22Rv1 (cell line): ENCODE data around the gene SESN3.

ENCODE experiments used
- H3K27ac ChIP-seq: fragments of 450-650 bp; 2 replicates; pipeline ENCODE4 v1.5.1; 2017
- ZFX ChIP-seq: fragments of 450-650 bp; IDR thresholded peaks from 2 replicates; pipeline ENCODE4 v1.6.1; 2017; ENCODE audit warnings: antibody characterized with exemption, borderline replicate concordance
- TF ChIP-seq, protein P1 (sequence below): fragments of 450-650 bp; IDR thresholded peaks from 2 replicates; pipeline ENCODE4 v1.5.1; 2017; ENCODE audit warnings: mild to moderate bottlenecking

Gene SESN3

DNA sequence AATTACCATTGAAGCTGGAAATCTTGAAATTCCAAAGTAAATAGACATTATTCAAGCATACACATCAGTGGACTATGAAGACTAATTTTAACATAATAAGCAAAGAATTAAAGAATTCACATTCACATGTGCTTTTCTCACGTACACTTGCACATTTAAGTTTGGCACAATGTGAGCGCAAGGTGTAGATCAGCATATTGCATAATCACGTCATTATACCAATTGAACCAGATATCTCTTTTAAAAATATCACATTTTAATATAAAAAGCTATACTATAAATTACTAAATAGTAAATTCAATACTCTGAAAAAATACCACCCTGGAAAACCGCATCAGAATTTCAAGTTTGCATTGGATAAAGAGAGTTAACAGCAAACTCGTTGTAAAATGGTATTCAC lies 60.7 kb downstream of the SESN3 start:
- TF ChIP-seq ZFX, result no peak
- TF ChIP-seq, protein P1, sequence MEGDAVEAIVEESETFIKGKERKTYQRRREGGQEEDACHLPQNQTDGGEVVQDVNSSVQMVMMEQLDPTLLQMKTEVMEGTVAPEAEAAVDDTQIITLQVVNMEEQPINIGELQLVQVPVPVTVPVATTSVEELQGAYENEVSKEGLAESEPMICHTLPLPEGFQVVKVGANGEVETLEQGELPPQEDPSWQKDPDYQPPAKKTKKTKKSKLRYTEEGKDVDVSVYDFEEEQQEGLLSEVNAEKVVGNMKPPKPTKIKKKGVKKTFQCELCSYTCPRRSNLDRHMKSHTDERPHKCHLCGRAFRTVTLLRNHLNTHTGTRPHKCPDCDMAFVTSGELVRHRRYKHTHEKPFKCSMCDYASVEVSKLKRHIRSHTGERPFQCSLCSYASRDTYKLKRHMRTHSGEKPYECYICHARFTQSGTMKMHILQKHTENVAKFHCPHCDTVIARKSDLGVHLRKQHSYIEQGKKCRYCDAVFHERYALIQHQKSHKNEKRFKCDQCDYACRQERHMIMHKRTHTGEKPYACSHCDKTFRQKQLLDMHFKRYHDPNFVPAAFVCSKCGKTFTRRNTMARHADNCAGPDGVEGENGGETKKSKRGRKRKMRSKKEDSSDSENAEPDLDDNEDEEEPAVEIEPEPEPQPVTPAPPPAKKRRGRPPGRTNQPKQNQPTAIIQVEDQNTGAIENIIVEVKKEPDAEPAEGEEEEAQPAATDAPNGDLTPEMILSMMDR, result no peak
- no peak overlapping the region for H3K27ac ChIP-seq

DNA sequence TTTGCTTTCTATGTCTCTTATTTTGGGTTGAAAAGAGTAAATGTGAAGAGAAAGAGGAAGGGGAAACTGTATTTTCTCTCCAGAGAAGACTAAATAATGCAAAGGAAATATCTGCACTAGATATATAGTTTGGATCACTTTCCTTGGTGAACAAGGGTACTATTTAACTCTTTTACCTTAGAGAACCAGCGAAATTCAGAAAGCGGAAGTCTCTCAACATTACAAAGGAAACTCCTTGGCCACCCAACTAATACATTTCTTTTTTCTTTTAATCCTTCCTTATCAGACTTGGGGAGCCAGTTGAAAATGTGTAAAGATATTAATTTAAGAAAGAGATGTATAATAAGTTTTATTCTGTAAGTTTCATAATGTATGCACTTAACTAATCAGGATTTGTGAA lies 64.2 kb downstream of the SESN3 start:
- no peak overlapping the region for H3K27ac ChIP-seq
- TF ChIP-seq ZFX, result no peak
- TF ChIP-seq, protein P1, result no peak

DNA sequence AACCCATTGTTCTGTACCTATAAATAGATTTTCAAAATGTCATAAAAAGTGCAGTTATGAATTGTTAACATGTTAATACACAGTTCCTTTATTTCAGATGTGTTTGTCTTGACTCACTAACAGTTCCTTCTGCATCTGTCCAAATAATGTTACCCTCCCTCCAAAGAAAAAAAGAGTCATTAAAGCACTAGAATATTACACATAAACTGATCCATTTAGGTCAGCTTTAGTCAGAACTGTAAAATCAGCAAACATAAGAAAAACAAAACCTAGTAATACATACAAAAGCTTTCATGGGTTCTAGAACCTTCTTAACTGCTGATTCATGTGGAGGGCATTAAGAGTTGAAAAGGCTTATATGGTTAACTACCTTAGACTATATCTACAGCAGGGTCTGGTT lies 65.4 kb downstream of the SESN3 start:
- TF ChIP-seq, protein P1, result no peak
- TF ChIP-seq ZFX, result no peak

DNA sequence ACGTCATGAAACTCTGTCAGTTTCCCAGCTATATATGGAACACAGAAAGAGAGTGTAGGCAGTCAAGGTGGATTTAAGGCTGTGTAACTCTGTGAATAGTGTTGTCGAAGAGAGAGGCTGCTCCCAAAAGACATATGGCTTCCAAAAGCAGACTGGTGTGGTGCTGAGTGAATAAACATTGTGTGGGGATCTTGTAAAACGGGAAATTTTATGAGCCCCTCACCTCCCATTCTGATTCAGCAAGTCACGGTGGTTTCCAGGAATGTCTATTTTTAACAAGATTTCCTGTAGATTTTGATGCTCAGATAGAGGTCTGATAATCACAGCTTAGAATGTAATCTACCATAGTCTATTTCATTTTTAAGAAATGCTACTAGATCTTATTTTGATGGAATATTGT lies 67.9 kb downstream of the SESN3 start:
- TF ChIP-seq, protein P1, result no peak
- no peak for TF ChIP-seq ZFX
- no peak overlapping the region for H3K27ac ChIP-seq

More for the DNA sequence above, 65.4 kb downstream of the SESN3 start:
- H3K27ac ChIP-seq, result no peak overlapping the region

DNA sequence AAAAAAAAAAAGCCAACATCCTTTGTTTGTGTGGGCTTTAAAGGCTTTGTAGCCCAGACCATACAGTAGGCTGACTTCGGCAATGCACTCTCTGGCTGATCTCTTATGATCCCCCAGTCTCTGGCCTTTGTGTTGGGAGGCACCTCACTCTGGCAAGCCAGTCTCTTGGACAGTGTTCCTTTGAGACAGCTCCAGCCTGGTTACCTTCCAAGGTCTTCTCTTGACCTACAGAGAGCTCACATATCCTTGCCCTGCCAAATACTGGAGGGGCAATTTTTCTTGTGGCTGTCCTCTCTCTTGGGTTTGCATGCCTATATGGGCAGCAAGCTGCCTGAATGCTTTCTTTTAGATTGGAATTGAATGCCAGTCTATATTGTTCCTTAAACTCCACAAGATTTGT lies 69.8 kb downstream of the SESN3 start:
- TF ChIP-seq ZFX, result no peak
- TF ChIP-seq, protein P1, result no peak
- H3K27ac ChIP-seq, result no peak overlapping the region

DNA sequence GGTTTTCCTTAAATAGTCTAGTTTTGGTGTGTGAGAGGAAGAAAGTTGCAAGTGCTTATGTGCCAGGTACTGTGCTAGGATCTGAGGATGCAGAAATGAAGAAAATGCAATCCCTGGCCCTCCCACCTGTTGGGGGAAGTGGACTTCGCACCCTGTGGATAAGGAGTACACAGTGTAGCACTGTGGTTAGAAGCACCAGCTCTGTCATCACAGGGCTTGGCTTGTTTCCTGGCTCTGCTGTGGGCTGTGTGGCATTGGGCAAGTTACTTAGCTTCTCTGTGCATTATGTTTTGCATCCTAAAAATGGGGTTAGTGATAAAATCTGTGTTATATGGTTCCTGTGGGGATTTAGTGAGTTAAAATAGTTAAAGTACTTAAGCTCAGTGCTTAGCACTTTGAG lies 73.2 kb downstream of the SESN3 start:
- no peak overlapping the region for H3K27ac ChIP-seq
- no peak for TF ChIP-seq ZFX
- TF ChIP-seq, protein P1, result no peak

DNA sequence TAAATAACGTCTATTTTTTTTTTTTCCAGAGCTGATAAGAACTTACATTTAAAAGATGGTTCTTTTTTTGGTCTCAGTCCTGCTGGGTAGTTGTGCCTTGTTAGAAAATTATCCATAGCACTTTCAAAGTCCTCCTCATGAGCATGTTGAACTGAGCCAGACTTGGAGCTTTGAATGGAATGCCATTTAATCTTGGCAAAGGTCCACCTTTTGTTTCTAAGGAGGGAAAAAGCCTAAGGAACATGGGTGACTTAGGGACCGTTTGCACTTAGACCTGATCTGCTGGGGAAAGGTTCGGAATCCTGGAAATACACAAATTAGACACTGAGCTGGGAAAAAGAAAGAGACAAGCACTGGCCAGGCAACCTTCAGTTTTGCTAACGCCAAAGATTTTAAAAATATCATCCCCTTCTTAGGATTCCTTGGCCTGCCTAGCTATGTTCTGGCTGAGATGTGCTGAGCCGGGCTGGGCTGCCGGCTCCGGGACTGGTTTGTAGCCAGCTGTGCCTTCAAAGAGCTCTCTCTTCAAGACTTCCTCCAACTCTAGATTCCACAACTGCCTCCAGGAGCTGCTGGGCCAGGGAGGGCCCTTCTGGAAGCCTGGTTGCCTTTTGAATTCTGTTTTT lies 74.0 kb downstream of the SESN3 start:
- H3K27ac ChIP-seq, result no peak overlapping the region
- no peak for TF ChIP-seq ZFX
- TF ChIP-seq, protein P1, result no peak
